Measurements from ENCODE around the gene GPALPP1. TPM values are rescaled to one million over a fixed set of nuclear protein-coding genes. Genes with fewer than 3 reads are reported as not detected.
"Not testable (repeated sequence)": the region's sequence is repeated elsewhere in the genome, so short reads cannot be mapped to it uniquely, and the experiment has no call there.

Gene GPALPP1, protein sequence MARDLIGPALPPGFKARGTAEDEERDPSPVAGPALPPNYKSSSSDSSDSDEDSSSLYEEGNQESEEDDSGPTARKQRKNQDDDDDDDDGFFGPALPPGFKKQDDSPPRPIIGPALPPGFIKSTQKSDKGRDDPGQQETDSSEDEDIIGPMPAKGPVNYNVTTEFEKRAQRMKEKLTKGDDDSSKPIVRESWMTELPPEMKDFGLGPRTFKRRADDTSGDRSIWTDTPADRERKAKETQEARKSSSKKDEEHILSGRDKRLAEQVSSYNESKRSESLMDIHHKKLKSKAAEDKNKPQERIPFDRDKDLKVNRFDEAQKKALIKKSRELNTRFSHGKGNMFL
- polyA plus RNA-seq (ENCODE audit: insufficient read length in 12 of 12), result 10 to 100 TPM in 11 of 12 donors, not detected in 1; 24.0 to 45.9 (median 31.7) TPM
- long read RNA-seq, donor 1, partial matches to known transcripts, result 0 of 3 reads
- long read RNA-seq, donor 1, other reads (novel, unspliced or antisense), result 0 of 3 reads
- long read RNA-seq, donor 2, result 0 reads
- long read RNA-seq, donor 3, partial matches to known transcripts, result 0 of 1 reads
- long read RNA-seq, donor 3, other reads (novel, unspliced or antisense), result 0 of 1 reads
- long read RNA-seq, donor 4, result 0 reads
- long read RNA-seq, donor 5, full-length matches to known transcripts, result 4 of 9 reads
- long read RNA-seq, donor 5, partial matches to known transcripts, result 5 of 9 reads
- long read RNA-seq, donor 5, other reads (novel, unspliced or antisense), result 0 of 9 reads
- long read RNA-seq, donor 6, partial matches to known transcripts, result 0 of 3 reads
- long read RNA-seq, donor 6, other reads (novel, unspliced or antisense), result 0 of 3 reads
- long read RNA-seq, donor 7, partial matches to known transcripts, result 0 of 1 reads
- long read RNA-seq, donor 7, other reads (novel, unspliced or antisense), result 0 of 1 reads
- long read RNA-seq, donor 8, partial matches to known transcripts, result 0 of 3 reads
- long read RNA-seq, donor 8, other reads (novel, unspliced or antisense), result 0 of 3 reads
- long read RNA-seq, donor 9, partial matches to known transcripts, result 0 of 4 reads
- long read RNA-seq, donor 9, other reads (novel, unspliced or antisense), result 0 of 4 reads
- long read RNA-seq, donor 10, partial matches to known transcripts, result 0 of 3 reads
- long read RNA-seq, donor 10, other reads (novel, unspliced or antisense), result 0 of 3 reads
- long read RNA-seq, donor 11, partial matches to known transcripts, result 0 of 3 reads
- long read RNA-seq, donor 11, other reads (novel, unspliced or antisense), result 0 of 3 reads

DNA sequence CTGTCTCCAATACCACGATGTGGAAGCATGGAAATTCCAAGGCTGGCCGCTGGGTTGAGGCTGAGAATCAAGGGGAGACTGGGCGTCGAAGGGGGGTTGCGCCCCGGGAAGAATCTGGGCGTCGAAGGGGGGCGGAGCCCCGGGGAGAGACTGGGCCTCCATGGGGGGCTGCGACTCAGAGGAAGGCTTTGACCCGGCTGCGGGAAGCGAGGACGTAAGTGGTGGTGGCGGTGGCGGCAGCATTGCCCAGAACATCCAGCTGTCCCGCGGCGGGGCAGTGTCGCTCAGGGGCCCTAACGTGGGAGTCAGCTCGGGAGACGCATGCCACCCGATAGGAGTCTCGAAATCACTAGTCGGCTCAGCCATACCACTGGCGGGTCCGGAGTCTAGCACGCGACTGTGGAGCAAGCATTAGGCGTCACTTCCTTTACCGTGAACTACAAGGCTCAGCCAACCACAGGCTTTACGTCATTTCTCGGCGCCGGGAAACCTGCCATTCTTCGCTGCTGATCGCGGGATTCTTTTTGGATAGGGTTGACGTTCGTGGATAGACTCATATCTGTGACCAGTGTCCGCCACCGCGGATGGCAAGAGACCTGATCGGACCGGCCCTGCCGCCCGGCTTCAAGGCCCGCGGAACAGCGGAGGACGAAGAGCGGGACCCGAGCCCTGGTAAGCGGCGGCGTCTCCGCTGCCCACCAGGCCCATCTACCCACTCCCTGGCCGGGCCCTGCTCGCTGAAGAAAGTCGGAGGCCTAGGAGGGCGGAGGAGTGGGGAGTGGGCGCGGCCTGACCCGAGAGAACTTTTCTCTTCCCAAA is at the start of gene GPALPP1, which contains the start of gene NUFIP1:
TSS of gene GPALPP1 (plus strand) at position 468 of the 819 bp plus-strand sequence. CDS start at position 585, 117 bp downstream.
TSS of gene NUFIP1 (minus strand) at position 401 of the 819 bp plus-strand sequence. CDS start at position 366, 35 bp downstream.
- peak; percentile 95 for DNase-seq

DNA sequence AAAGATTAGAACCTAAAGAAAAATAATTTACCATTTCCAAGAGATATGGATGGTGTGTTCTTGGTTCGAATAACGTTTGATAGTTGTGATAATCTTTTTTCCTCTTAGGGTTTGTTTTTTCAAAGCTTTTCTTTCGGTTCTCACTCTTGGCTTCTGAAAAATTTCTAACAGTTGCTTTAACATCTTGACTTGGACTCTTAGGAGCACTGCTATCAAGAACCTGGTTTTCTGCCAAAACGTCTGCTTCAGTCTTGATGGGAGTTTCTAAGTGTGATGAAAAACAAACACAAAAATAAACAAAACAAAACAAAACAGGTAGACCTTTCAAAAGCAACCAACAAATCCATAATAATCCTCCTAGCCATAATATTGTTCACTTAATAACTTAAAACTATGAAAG is 45.9 kb upstream of the GPALPP1 start:
- DNase-seq, result not testable (repeated sequence)

DNA sequence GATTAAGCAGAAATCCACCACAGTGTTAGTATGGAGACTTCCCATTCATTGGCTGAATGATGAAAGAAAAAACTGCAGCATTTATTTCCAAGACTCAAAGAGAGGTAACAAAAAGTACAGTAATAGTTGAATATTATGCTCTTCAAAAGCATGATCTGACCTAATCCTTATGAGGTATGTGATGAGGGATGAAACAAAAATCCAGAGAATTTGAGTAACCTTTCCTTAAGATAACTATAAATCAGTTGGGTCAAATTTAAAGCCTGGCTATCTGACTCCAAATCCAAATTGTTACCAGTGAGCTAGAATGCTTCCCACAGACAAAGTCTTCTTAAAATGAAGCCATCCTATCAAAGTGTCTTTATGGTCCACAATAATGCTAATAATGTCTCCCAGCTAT is 38.2 kb upstream of the GPALPP1 start:
- DNase-seq, result no peak

DNA sequence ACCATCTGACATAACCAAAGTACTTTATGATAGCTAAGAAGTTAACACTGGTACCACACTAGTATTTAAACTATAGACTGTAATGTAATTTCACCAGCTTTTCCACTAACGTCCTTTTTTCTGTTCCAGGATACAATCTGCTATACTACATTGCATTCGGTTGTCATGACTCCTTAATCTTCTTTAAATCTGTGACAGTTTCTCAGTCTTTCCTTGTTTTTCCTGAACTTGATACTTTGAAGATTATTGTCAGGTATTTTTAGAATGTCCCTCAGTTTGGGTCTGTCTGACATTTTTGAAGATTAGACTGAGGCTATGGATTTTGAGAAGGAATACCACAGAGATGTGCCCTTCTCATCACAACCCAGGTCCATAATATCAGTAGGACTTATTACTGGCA is 36.7 kb upstream of the GPALPP1 start:
- DNase-seq, result no peak

DNA sequence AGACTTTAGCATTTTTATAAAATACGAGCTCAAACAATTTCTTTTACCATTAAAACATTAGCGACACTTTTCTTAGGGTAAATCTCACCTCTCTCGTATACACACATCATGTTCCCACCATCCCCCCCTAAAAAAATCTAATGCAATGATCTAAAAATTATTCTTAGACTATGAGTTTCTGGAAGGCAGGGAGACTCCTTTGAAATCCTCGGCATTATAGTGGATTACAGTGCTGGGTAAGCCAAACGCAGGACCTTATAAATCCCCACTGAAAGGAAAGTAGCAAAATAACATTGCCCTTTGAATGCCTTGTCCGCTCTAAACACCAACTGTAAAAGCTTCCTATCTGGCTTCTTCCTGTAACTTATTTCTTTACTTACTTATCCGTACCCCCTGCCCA is 35.1 kb upstream of the GPALPP1 start:
- DNase-seq, result no peak

DNA sequence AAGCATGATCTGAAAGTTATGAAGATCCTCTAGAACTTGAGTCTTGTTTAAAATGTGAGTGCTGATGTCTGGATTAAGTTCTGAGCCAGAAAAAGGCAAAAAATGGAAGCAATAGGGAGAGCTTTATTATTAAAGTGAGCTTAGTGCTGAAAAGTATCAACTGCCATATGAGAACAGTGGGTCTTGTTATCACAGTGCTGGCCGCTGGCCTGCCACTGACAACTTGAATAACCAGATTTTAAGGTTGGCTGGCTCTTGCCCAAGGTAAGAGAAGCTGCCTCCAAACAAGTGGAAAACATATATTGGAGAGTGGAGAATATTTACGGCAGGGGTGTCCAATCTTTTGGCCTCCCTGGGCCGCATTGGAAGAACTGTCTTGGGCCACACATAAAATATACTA is 33.9 kb upstream of the GPALPP1 start:
- DNase-seq, result no peak

DNA sequence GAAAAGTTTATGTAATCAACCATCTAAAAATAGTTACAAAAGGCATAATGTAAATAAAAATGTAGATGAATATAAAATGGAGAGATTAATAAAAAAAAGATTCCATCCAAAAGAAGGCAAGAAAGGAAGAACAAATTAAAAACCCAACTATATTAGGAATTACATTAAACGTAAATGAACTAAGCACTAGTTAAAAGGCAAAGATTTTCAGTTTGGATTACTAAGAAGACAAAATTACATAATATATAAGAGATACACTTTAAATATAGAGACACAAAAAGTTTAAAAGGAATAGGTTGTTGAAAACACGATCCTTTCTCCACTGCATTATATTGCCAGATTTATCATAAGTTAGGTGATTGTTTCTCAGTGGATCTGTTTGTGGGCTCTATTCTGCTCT is 27.3 kb upstream of the GPALPP1 start:
- no peak for DNase-seq

DNA sequence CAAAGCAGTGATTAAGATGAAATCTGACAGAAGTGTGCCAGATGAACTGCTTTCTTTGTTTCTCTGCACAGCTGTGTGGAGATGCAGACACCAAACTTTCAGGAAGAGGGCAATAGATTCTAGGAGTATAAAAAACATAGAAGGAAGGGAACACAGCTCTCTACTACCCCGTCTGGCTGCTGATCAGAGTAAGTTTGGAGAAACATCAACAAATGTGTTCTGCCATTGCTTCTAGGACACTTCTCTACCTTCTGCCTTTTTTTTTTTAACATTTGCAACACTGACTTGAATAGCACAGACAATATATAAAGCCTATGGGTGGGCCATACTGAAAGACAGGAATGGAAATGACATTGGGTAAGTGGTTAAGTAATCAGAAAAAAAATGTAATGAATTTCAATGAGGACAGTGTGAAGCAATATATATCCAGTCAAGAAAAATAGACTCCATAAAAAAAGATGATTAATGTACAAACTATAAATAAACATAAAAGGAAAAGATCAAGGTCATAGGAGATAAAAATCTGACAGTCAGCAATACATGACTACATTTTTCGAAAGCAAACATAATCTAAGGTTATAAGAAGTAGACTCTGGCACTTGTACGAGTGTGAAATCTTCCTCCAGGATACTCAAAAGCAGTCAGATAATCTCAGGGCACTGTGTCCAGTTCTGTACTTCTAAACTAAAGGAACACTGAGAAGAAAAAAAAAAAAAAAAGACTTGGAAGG is 21.5 kb upstream of the GPALPP1 start:
- peak; percentile 24 for DNase-seq

DNA sequence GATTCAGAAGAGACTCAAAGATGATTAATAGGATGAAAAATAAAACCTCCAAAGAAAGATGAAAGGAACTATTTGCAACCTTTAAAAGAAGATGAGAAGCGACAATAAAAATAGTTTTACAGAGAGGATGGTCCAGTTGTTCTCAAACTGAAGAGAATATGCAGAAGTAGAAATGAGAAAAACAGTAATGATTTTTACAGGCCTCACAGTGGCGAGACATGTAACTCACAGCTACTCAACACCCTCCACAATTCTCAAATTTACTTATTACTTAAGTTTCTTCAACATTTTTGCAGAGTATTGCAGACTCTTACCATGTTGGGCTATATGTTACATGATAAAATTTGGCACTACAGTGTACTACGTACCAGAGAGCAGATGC is 20.9 kb upstream of the GPALPP1 start:
- DNase-seq, result peak; percentile 33

DNA sequence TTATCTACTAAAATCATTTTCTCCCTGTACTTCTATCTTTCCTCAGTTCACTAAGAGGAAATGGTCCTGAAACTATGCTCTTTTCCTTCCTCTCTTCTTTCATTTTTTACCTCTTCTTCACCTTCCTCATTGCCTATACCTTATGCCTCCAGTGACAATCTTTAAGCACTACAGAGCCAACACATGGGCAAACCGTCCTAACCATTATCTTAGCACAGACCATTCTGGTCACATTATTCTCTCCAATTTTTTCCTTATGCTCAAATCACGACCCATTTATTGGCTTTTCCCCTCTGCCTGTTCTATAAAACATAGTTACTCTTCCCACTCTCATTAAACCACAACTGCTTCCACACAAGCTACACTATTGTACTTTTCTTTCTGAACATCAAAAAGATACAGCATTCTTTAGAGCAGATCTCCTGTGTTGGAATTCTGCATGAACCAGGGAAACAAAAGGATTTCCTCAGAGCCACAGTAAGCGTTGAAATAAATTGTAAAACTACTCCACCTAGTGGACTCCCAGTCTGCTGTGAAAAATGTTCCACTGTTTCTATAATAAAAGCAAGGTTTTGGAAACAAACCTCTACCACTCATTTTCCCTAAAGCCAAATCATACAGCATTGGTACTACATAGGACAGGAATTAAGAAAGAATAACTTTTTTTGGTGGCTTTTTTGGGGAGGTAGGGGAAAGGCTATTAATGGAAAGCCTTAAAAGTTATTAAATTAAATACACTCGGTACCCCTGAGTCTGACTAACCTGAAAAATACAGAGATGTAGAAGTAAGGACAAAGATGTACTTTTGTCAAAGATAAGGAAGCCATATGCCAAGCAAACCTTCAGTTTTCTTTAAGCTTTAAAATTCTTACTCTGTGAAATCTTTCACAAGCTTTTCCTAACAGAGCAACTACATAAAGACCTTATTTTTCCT is 19.5 kb upstream of the GPALPP1 start:
- DNase-seq, result peak; percentile 69

DNA sequence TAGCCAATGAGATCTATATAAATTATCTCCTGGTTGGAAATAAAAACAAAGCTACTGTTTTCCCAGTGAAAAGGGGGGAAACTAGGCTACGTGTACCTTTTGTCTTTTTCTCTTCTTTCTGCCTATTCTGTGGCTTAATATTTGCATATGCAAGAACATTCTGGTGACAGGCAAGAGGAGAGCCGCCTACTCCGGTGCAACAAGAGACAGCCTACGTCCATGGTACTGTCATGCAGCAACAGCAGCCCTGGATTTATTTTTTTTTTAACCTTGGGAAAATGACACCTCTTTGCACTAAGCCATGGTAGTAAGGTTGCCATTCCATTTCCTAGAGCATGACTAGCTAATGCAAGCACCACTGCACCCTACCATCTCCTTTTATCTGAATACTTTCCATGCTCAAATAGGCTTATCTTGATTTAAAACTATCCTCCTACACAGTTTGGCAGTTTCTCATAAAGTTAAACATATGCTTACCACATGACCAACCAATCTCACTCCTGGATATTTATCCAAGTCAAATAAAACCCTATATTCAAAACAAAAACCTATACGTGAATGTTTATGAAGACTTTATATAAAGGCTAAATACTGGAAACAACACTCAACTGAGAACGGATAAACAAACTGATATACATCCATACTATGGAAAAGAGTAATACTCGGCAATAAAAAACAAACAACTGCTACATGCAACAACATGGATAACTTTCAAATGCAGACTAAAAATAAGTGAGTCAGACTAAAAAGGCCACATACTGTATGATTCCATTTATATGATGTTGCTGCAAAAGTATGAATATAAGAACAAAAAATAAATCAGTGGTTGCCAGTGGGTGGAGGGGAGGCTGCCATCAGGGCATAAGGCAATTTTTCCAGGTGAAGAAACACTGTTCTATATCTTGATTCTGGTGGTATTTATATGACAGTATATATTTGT is 17.4 kb upstream of the GPALPP1 start:
- no peak for DNase-seq

DNA sequence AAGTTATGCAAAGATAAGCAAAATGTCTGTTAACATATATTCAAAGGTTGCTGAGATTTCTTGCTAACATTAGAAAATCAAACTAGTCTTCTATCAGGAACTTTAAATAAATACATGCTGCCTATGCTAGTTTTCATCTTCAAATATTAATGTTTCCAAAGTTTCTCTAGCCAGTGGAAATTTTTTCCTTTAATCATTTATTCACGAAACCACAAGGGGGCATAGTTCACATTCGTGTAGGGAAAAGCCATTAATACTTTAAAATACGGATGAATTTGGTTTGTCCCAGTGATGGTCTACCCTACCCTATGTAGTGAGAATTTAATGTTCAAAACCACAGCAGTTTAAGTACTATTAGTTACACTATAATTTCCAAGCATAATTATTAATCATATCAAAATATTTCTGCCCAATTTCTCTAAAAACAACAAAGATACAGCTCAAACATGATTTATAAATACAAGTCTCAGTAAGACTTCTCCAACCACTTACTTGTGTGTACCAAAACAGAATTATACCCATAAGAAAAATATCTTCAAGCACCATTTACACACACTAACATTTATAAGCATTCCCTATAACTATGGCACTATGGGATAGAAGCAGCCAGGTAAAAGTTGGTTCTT is 16.3 kb upstream of the GPALPP1 start:
- DNase-seq, result peak; percentile 25

DNA sequence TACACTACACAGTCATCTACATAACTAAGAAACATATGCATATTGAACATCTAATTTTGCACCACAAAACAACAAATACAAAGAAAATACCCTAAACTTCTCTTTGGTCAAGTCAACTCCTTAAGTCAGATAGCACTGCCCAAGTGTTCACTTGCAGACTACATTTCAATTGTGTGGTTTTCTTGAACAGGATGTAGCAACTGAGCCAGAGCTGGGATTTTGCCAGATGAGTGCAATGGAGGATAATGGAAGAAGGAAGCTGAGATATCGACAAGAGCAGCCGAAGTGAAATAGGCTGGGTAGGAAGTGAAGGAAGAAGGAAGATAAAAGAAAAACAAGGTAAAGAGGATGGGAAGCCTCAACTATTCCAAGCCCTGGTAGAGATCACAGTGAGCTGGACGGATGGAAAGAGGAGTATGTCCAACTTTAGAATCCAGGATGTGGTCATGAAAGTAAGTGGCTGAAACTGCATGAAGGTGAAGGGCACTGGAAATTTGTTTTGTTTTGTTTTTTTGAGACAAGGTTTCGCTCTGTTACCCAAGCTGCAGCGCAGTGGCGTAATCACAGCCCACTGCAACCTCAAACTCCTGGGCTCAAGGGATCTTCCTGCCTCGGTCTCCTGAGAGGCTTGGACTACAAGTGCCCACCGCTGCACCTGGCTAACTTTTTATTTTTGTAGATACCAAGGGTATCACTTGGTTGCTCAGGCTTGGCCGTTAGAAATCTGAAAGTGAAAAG is 15.1 kb upstream of the GPALPP1 start:
- DNase-seq, result no peak

DNA sequence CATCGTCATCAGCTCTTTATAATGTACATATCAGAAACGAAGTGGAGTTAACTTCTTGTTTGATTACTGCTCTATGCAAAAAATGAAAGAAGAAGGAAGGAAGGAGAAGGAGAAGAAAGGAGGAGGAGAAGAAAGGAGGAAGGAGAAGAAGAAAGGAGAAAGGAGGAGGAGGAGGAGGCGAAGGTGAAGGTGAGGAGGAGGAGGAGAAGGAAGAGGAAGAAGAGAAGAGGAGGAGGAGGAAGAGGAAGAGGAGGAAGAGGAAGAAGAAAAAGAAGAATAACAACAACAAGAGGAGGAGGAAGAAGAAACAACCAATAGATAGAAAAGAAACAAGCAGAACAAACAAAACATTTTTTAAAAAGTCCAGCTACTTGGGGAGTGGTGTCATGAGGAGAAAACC is 13.1 kb upstream of the GPALPP1 start:
- no peak for DNase-seq

DNA sequence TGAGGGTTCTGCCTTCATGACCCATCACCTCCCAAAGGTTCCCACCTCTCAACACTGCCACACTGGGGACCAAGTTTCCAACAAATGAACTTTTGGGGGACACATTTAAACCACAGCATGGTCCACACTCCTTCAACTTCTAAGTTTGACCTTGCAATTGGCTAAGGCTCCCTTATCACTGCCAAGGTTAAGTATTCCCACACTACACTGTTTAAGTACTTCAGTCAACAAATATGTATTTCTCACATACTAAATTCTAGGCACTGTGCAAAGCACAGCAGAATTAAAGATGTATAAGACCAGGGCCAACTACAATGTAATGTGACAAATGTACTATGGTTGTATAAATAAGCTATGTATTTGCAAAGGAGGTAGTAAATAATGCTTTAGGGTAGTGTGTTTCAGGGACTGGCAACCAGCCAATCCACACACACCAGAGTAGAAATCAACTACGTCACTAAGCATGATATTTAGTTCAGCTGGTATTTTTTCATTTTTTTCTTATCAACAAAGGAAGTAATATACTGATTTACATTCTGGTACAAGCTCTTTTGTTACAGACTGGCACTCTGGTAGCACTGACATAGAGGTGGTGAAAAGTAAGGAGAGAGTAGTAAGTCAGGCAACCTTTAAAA is 12.3 kb upstream of the GPALPP1 start:
- no peak for DNase-seq

DNA sequence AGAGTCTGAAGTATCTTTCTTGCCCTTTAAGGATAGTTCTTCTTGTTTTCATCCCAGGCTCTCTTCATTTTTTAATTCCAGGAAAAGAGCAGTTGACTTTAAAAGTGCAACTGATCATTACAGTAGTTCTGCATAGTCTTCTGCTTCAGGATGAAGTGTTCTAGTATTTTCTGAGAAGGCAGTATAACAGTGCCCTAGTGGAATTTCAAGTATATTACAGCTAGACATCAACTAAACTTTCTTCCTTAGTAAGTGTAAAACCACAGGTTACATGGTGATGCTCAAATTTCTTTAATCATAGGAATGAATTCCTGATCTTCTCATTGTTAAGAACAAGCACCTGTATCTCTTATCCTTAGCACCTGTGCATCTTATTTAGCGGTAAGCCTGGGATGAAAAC is 11.0 kb upstream of the GPALPP1 start:
- DNase-seq, result no peak
